Measurements from ENCODE around the gene SLC7A5.
"Not testable (repeated sequence)": the region's sequence is repeated elsewhere in the genome, so short reads cannot be mapped to it uniquely, and the experiment has no call there.

The SLC7A5 gene

DNA sequence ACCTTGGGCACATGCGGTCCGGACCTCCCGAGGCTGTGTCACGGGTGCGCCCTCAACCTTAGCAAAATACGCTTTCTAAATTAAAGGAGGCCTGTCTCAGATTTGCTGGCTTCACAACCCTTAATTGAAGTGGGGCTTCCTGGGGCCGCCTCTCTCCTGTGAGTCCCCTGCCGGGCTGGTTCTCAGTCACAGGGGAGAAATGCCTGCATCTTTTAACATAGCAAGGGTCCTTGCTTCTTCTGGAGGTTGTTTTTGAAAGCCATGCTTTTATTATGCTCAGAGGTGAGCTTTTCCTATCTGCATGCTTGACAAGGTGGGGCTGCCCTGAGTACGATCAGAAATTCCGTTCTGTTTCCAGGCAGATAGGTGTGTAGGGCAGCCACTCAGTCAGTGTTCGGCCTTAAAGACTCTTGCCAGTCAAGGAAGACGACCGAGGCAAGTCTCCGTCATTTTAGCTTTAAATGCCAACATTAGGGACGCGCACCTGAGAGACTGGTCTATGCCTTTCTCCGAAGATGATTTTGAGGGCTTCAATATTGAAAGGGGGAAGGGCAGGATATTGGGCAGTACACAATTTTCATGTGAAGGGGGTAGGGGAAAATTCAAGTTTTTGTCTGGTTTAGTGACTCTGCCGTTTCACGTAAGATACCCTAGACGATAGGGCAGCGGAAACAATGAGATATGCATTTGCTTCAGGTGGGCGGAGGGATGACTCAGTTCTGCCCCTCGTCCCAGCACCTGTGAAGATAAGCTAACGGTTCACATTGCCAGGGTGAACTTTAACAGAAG is 5.5 kb upstream of the SLC7A5 start:
- peak; percentile 70 for DNase-seq (ENCODE audit: low spot score)
- in situ Hi-C loops (cut with MboI; ENCODE audit: low sequenced_read_pairs, unreplicated experiment) = no loop called here
- TF ChIP-seq, protein P1, sequence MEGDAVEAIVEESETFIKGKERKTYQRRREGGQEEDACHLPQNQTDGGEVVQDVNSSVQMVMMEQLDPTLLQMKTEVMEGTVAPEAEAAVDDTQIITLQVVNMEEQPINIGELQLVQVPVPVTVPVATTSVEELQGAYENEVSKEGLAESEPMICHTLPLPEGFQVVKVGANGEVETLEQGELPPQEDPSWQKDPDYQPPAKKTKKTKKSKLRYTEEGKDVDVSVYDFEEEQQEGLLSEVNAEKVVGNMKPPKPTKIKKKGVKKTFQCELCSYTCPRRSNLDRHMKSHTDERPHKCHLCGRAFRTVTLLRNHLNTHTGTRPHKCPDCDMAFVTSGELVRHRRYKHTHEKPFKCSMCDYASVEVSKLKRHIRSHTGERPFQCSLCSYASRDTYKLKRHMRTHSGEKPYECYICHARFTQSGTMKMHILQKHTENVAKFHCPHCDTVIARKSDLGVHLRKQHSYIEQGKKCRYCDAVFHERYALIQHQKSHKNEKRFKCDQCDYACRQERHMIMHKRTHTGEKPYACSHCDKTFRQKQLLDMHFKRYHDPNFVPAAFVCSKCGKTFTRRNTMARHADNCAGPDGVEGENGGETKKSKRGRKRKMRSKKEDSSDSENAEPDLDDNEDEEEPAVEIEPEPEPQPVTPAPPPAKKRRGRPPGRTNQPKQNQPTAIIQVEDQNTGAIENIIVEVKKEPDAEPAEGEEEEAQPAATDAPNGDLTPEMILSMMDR (IDR thresholded peaks at IDR 0.05; ENCODE audit: borderline replicate concordance, control extremely low read depth, extremely low read depth, insufficient read depth, missing control alignments) = no peak

DNA sequence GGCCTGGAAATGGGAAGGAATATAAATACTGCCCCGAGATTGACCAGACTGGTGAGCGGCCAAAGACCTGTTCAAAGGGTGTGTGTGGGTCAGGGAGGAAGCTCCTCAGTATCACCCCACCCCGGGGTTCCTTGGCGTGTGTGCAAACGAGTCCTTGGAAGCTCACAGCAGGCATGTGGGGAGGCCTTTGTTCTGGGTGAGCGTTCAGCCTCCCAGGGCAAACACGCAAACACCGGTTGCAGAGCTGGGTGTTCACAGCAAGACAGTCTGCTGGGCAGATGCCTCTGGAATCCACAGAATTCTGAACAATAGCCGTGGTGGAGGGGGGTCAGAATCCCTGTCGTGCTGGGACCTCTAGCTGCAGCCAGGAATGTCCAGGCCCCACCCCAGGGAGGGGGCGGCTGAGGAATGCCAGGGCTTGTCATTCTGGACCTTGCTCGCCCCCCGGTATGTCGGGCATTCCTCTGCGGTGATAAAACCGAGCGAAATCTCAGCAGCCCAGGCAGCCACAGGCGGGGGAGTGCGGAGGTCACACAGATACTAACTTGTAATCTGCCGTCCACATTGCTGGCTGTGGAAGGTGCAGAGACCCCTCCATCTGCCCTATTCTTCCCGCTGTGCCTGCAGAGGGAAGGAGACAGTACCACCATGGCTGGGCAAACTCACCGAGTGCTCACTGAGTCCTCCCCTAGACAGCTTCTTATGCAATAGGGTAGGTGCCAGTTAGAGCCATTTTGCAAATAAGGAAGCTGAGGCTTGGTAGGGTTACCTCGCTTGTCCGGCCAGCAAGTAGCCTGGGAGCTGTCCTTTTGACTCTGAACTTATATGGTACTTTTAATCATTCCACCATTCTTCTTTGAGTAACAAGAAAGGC is 1.3 kb upstream of the SLC7A5 start:
- in situ Hi-C loops (cut with MboI; ENCODE audit: low sequenced_read_pairs, unreplicated experiment); DNase-seq (ENCODE audit: low spot score): not testable (repeated sequence)

DNA sequence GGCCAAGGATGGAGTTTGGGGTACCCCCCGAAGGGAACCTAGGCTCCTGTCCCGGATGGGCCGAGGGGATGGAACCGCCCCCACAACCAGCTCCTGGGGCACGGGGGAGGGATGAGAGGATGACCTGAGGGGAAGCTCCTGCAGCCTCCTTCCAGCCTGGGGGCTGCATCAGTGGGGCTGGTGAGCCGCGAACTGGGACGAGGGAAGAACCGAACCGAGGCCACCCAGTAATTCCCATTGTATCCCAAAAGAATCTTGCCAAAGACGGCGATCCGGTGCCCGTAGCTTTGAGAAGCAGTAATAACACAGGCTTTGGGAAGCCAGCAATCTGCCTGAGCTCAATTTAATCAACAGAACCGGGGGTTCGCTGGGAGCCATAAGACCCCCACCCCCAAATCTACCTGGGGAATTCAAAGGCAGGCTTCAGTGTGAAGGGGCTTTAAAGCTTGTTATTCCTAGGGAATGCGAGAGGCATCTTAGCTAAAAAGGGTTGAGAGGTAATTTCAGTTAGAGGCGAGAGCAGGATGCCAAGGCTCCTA is 641 bp upstream of the SLC7A5 start:
- in situ Hi-C loops (cut with MboI; ENCODE audit: low sequenced_read_pairs, unreplicated experiment); DNase-seq (ENCODE audit: low spot score): not testable (repeated sequence)

DNA sequence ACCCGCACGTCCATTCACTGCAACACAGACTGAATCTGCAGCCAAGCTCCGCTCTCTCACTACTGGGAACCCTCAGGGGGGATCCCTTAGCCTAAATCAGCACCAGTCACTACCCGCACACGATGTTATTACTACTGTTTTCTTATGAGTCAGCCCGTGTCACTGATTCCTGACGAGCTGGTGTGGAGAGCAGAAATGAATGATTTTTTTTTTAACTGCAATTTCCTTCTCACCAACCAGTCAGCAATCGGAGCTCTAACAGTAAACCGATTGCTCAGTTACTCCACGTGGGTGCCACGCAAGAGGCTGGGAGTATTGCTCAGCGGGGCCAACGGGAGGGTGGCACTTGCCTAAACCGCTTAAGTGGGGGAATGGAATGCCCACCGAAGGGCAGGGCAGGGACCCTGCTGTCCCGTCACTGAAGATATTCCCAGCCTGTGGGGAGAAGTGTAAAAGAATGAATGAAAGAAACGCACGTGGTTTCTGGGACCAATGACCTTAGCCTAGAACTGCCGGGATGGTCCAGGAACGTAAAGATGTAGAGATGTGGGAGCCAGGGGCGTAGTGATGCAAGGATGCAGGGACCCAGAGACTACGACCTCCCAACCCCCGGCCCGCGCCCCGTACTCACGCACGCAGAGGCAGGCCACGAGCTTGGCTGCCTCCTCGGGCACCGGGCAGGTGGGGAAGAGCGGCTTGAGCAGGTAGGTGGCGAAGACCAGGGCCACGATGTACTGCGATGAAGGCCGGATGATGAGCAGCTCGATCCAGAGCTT is 865 bp downstream of the SLC7A5 start:
- in situ Hi-C loops (cut with MboI; ENCODE audit: low sequenced_read_pairs, unreplicated experiment) = not testable (repeated sequence)
- DNase-seq (ENCODE audit: low spot score) = peak; percentile 43

DNA sequence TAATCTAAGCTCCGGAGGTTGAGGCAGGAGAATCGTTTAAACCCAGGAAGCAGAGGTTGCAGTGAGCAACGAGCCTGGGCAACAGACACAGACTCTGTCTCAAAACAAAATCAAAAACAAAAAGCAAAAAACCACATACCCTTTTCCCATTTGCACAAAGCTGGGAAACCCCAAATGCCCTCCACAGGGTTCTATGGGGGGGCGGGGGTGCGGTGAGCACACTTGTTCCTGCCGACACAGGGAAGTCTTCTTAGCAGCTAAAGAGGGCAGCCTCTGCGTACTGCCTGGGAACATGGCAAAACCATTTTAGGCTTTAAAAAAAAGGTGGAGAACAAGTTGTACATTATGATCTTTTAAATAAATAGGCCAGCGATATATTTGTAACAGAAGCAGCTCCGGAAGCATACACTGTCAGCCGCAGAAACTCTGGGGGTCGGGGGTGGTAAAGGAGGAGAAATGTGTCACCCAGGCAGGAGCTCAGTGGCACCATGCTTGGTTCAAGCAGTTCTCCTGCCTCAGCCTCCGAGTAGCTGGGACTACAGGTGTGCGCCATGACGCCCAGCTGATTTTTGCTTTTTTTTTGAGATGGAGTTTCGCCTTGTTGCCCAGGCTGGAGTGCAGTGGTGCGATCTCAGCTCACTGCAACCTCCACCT is 3.3 kb downstream of the SLC7A5 start:
- DNase-seq (ENCODE audit: low spot score); in situ Hi-C loops (cut with MboI; ENCODE audit: low sequenced_read_pairs, unreplicated experiment): not testable (repeated sequence)

DNA sequence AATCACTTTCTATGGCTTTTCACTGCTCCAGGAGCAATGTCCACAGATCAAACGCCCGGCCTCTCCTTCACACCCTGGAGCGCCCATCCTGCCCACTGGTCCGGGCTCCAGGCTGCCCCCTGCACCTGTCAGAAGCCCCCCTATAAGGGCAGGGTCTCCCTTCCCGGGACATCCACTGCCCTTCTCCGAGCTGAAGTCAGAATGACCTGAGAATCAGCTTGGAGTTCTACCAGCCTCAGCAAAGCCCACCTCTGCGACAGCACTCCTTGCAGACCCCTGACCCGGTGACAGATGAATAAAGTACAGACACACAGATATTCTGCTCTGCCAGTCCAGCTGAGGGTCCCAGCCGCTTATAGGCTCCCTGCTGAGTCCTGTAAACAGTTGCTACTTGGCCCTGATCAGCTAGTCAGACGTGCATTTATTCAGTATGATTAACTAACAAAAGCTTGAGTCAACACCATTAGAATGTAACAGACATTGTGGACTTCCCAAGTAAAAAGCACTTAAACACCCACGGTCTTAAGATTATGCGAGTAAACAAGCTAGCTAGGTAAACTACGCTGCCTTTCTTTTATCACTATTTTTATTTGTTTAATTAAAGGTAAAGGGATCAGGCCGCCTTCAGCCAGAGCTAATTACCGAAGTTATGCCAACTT is 4.8 kb downstream of the SLC7A5 start:
- TF ChIP-seq, protein P1 (IDR thresholded peaks at IDR 0.05; ENCODE audit: borderline replicate concordance, control extremely low read depth, extremely low read depth, insufficient read depth, missing control alignments) = no peak
- no peak for DNase-seq (ENCODE audit: low spot score)
- in situ Hi-C loops (cut with MboI; ENCODE audit: low sequenced_read_pairs, unreplicated experiment) = no loop called here

DNA sequence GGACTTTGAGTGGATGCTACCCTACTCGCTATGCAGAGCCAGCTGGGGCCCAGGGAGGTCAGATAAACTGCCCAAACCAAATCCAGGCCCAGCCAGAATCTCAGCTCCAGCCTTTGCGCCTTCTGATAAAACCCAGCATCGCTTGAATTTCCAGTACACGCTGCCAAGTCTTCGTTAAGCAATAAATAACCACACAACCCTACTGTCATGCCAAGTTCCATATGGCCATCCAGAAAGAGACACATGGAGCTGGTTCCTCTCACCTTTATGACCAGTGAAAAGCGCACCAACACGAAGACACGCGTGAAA is 6.0 kb downstream of the SLC7A5 start:
- DNase-seq (ENCODE audit: low spot score); in situ Hi-C loops (cut with MboI; ENCODE audit: low sequenced_read_pairs, unreplicated experiment): not testable (repeated sequence)

DNA sequence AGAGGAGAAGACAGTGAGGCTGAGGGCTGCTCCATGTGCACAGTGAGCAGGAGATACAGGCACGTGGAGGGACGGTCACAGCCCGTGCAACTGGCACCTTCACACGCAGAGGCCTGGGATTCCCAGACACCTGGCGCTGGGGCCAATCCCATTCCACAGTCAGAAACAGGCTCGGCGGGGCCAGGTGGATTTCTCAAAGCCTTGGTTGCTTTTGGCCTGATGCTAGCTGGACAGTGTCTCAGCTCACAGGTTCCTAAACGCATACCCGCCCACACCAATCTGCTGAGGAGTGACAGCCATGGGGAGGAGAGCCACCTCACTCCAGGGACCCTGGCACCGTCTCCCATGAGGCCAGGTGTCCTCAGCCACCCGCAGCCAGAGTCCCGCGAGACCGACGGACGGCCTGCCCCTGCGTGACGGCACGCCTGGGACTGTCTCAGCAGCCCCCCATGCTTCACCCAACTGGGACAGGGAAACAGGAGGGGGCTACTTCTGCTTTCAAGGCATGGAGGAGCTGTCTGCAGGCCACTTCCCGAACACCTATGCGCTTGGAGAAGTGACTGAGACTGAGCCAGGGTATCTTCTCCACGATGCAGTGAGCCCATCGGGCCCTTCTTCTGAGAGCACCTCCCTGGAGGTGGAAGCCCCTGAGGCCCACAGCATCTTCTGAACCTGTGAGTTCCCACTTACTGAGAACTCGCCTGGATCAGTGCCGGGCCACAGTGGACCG is 6.5 kb downstream of the SLC7A5 start:
- DNase-seq (ENCODE audit: low spot score); in situ Hi-C loops (cut with MboI; ENCODE audit: low sequenced_read_pairs, unreplicated experiment): not testable (repeated sequence)

DNA sequence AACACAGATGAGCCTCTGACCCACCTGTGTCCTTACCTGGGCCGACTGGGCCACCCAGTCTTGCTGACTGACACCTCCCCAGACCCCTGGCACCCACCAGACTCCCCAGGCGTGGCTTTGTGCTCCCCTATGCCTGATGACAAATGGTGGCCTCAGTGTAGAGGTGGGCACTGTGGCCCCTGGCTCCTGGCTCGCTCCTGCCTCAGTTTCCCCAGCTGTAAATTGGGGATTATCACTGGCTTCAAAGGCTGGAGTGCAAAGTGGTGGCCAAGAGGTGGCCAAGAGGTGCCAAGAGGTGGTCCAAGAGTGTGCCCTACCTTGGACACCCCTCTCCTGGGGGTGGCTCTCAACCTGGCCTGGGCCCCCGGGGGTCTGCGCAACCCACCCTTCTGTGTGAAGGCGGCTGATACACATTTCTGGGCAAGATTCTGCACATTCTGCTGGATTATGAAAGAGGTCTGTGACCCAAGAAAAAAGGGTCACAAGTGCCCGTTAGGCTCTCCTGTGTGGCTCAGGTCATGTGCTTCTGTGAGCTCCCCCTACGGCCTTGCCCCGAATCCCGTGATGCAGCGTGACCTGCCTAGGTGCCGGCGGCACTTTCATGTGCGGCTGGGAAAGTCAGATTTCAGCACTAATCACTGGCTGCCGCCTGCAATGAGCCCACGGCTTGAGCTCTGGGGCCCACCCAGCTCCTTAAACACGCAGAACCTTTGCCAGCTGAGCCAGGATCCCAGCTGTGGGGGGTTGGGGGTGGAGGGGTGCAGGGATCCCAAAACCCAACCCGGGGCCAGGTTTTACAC is 7.8 kb downstream of the SLC7A5 start:
- DNase-seq (ENCODE audit: low spot score); in situ Hi-C loops (cut with MboI; ENCODE audit: low sequenced_read_pairs, unreplicated experiment): not testable (repeated sequence)
